ENCODE results near the gene NFE2L1. TPM values are rescaled to one million over a fixed set of nuclear protein-coding genes. Genes with fewer than 3 reads are reported as not detected.
"Not testable (repeated sequence)": the region's sequence is repeated elsewhere in the genome, so short reads cannot be mapped to it uniquely, and the experiment has no call there.

Gene NFE2L1
- total RNA-seq, 2 donors from 2014 or later = 87.8 to 244 TPM

GRCh38 chr17:48031966-48032365 lies 16.2 kb upstream of the NFE2L1 start:
- no peak overlapping the region for H3K4me3 ChIP-seq
- intact Hi-C loops (cut with DNase I) = no loop called here
- DNase-seq (ENCODE audit: low spot score) = no peak
- WGBS = 85% methylated on average over 6 of the region's 6 CpGs
- H3K27me3 ChIP-seq (replicated peaks; ENCODE audit: insufficient read depth) = no peaks in the 10 kb centered on the region
- TF ChIP-seq CTCF (IDR thresholded peaks at IDR 0.05) (no peak), POLR2AphosphoS5 (IDR thresholded peaks at IDR 0.05) (no peak), POLR2A (IDR thresholded peaks at IDR 0.05) (no peak)
- H3K36me3 ChIP-seq = no peaks in the 10 kb centered on the region
- H3K4me1 ChIP-seq (replicated peaks) = peaks cover under 1% of the 10 kb centered on the region
- H3K27ac ChIP-seq = no peak overlapping the region
- H3K9me3 ChIP-seq = no peaks in the 10 kb centered on the region

GRCh38 chr17:48034734-48035133 lies 13.4 kb upstream of the NFE2L1 start:
- 90% methylated on average over 12 of the region's 12 CpGs for WGBS
- H3K27me3 ChIP-seq (replicated peaks; ENCODE audit: insufficient read depth); H3K9me3 ChIP-seq; DNase-seq (ENCODE audit: low spot score); H3K4me3 ChIP-seq; H3K36me3 ChIP-seq; H3K4me1 ChIP-seq (replicated peaks); H3K27ac ChIP-seq; intact Hi-C loops (cut with DNase I): not testable (repeated sequence)

GRCh38 chr17:48036693-48037035 lies 11.5 kb upstream of the NFE2L1 start:
- TF ChIP-seq POLR2A (IDR thresholded peaks at IDR 0.05) = no peak
- TF ChIP-seq CTCF (IDR thresholded peaks at IDR 0.05) = no peak
- no peak for TF ChIP-seq POLR2AphosphoS5 (IDR thresholded peaks at IDR 0.05)
- peak overlapping the region in 1 of 2 donors; percentile 67 for H3K27ac ChIP-seq
- H3K36me3 ChIP-seq = no peaks in the 10 kb centered on the region
- H3K27me3 ChIP-seq (replicated peaks; ENCODE audit: insufficient read depth) = no peaks in the 10 kb centered on the region
- intact Hi-C loops (cut with DNase I) = no loop called here
- no peaks in the 10 kb centered on the region for H3K4me1 ChIP-seq (replicated peaks)
- no peak for DNase-seq (ENCODE audit: low spot score)
- WGBS = 66% methylated on average over 6 of the region's 6 CpGs
- no peaks in the 10 kb centered on the region for H3K9me3 ChIP-seq
- peak overlapping the region; percentile 48 to 55 for H3K4me3 ChIP-seq

GRCh38 chr17:48037036-48037837 lies 10.9 kb upstream of the NFE2L1 start, which contains the start of gene COPZ2:
Gene COPZ2 (minus strand): TSS chr17:48037797. CDS start chr17:48037777, 20 bp downstream.
- DNase-seq (ENCODE audit: low spot score) = peak; percentile 37
- H3K27me3 ChIP-seq (replicated peaks; ENCODE audit: insufficient read depth) = no peaks in the 10 kb centered on the region
- H3K9me3 ChIP-seq = no peaks in the 10 kb centered on the region
- under 1% methylated on average over 61 of the region's 73 CpGs for WGBS
- intact Hi-C loops (cut with DNase I) = no loop called here
- H3K27ac ChIP-seq = peak within 1 kb of the TSS; percentile 64 to 67
- peak within 1 kb of the TSS; percentile 48 to 55 for H3K4me3 ChIP-seq
- no peaks in the 10 kb centered on the region for H3K36me3 ChIP-seq
- H3K4me1 ChIP-seq (replicated peaks) = no peaks in the 10 kb centered on the region
- TF ChIP-seq POLR2AphosphoS5 (IDR thresholded peaks at IDR 0.05) = peak; percentile 5
- peak; percentile 14 for TF ChIP-seq POLR2A (IDR thresholded peaks at IDR 0.05)
- peak in 1 of 4 experiments; percentile 64 for TF ChIP-seq CTCF (IDR thresholded peaks at IDR 0.05)

- TF ChIP-seq CTCF (IDR thresholded peaks at IDR 0.05) (no peak), POLR2AphosphoS5 (IDR thresholded peaks at IDR 0.05) (no peak), POLR2A (IDR thresholded peaks at IDR 0.05) (no peak)
- Histone ChIP-seq H3K9me3 (no peaks in the 10 kb centered on the region), H3K4me1 (replicated peaks) (no peaks in the 10 kb centered on the region), H3K27ac (no peak overlapping the region), H3K36me3 (no peaks in the 10 kb centered on the region), H3K4me3 (peak overlapping the region; percentile 48 to 55), H3K27me3 (replicated peaks; ENCODE audit: insufficient read depth) (no peaks in the 10 kb centered on the region)
- no peak for DNase-seq (ENCODE audit: low spot score)
- intact Hi-C loops (cut with DNase I) = no loop called here
- 10% methylated on average over 19 of the region's 19 CpGs for WGBS
Measured at GRCh38 chr17:48037838-48038323, 10.3 kb upstream of the NFE2L1 start.

Data from prostate gland (tissue), 2 donors.